GM10266 (cell line): ENCODE data around the gene SYT6.

ENCODE experiments used
- DNase-seq: peaks from one replicate; pipeline ENCODE4 v3.0.0; 2012; ENCODE audit errors: extremely low spot score
- CTCF ChIP-seq: IDR thresholded peaks from 2 replicates; pipeline ENCODE4 v1.5.1; 2012; ENCODE audit warnings: mild to moderate bottlenecking, low read depth; ENCODE audit not compliant: control insufficient read depth, insufficient read depth; ENCODE audit errors: missing control alignments

The SYT6 gene

GRCh38 chr1:114153261-114154145 is at the start of gene SYT6:
Gene SYT6, minus strand, starts transcription at chr1:114153869. Its CDS starts 97 bp downstream, at chr1:114153772.
- peak; percentile 30 for DNase-seq
- TF ChIP-seq CTCF, result no peak

- DNase-seq, result no peak
- no peak for TF ChIP-seq CTCF
Observed at GRCh38 chr1:114201486-114201885, 47.8 kb upstream of the SYT6 start.

- DNase-seq, result no peak
- TF ChIP-seq CTCF, result no peak
Observed at GRCh38 chr1:114199017-114199594, 45.4 kb upstream of the SYT6 start.

GRCh38 chr1:114196992-114197907 is 43.6 kb upstream of the SYT6 start:
- no peak for DNase-seq
- no peak for TF ChIP-seq CTCF

- TF ChIP-seq CTCF, result no peak
- DNase-seq, result no peak
Observed at GRCh38 chr1:114195819-114196218, 42.1 kb upstream of the SYT6 start.

GRCh38 chr1:114192328-114192727 is 38.7 kb upstream of the SYT6 start:
- no peak for DNase-seq
- TF ChIP-seq CTCF, result no peak

GRCh38 chr1:114189398-114189797 is 35.7 kb upstream of the SYT6 start:
- no peak for DNase-seq
- no peak for TF ChIP-seq CTCF
